Measurements from ENCODE around the gene SPARCL1. TPM values are rescaled to one million over a fixed set of nuclear protein-coding genes. Genes with fewer than 3 reads are reported as not detected.

SPARCL1 gene
- total RNA-seq, 1 donor from 2014 or later: not detected

DNA sequence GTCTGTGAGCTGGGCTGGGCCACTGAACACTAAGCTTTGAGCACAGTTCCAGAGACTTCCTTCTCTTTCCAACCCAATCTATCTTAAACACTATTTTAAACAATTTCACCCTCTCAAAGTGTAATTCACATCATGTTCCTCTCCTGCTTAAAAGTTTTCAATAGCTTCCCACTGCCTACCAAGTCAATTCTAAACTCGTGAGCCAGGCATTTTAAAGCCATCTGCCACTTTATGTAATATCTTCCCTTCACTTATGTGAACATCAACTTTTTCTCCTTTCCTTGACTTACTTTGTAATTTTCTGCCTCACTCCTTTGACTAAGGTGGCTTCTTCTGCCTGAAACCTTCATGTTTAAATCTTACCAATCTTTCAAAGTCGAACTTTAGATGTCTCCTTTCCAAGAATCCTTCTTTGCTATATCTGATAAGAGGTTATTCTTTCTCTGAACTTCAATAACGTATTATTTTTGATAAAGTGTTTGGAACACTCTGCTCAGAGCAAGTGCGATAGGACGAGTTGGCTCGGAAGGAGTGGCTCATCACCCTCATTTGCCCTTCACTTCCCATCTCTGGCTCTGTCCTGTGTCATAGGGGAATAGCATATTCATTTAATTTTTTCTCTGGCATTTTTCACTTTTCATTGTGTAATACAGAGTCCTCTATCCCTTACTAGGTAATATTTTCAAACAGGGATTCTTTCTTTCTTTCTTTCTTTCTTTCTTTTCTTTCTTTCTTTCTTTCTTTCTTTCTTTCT, 13.0 kb upstream of the SPARCL1 start:
- no peak for DNase-seq
- no peak overlapping the region for H3K27ac Mint-ChIP-seq (ENCODE audit: unreplicated experiment)
- H3K27me3 Mint-ChIP-seq (ENCODE audit: unreplicated experiment): no peaks in the 10 kb centered on the region
- no peaks in the 10 kb centered on the region for H3K9me3 Mint-ChIP-seq (ENCODE audit: unreplicated experiment)
- no peak overlapping the region for H3K4me3 Mint-ChIP-seq (ENCODE audit: unreplicated experiment)
- TF ChIP-seq, protein P1, sequence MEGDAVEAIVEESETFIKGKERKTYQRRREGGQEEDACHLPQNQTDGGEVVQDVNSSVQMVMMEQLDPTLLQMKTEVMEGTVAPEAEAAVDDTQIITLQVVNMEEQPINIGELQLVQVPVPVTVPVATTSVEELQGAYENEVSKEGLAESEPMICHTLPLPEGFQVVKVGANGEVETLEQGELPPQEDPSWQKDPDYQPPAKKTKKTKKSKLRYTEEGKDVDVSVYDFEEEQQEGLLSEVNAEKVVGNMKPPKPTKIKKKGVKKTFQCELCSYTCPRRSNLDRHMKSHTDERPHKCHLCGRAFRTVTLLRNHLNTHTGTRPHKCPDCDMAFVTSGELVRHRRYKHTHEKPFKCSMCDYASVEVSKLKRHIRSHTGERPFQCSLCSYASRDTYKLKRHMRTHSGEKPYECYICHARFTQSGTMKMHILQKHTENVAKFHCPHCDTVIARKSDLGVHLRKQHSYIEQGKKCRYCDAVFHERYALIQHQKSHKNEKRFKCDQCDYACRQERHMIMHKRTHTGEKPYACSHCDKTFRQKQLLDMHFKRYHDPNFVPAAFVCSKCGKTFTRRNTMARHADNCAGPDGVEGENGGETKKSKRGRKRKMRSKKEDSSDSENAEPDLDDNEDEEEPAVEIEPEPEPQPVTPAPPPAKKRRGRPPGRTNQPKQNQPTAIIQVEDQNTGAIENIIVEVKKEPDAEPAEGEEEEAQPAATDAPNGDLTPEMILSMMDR (IDR thresholded peaks at IDR 0.05; ENCODE audit: partially characterized antibody, unreplicated experiment): no peak
- no peaks in the 10 kb centered on the region for H3K36me3 Mint-ChIP-seq (ENCODE audit: unreplicated experiment)
- peaks cover 7% of the 10 kb centered on the region for H3K4me1 Mint-ChIP-seq (ENCODE audit: low read depth, unreplicated experiment)

DNA sequence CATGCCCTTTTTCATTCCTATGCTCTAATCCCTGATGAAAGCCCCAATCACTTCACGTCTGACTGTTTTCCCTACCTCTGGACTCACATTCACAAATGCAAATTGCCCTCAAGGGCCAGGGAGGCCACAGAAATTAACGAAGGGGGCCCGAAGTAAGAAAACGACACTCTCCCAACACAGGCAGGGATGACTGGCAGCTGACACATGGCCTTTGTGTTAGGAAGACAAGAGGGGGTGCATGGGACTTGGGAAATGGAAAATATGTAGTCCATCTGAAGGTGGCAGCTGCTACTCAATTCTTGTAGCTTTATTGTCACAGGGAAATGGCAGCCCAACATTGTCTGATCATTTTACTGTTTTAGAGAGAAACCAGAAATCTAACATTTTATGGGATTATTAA, 12.3 kb upstream of the SPARCL1 start:
- TF ChIP-seq, protein P1 (IDR thresholded peaks at IDR 0.05; ENCODE audit: partially characterized antibody, unreplicated experiment): no peak
- no peak overlapping the region for H3K27ac Mint-ChIP-seq (ENCODE audit: unreplicated experiment)
- H3K36me3 Mint-ChIP-seq (ENCODE audit: unreplicated experiment): no peaks in the 10 kb centered on the region
- no peak overlapping the region for H3K4me3 Mint-ChIP-seq (ENCODE audit: unreplicated experiment)
- H3K27me3 Mint-ChIP-seq (ENCODE audit: unreplicated experiment): no peaks in the 10 kb centered on the region
- peaks cover 2% of the 10 kb centered on the region for H3K9me3 Mint-ChIP-seq (ENCODE audit: unreplicated experiment)
- peaks cover 7% of the 10 kb centered on the region for H3K4me1 Mint-ChIP-seq (ENCODE audit: low read depth, unreplicated experiment)
- no peak for DNase-seq

DNA sequence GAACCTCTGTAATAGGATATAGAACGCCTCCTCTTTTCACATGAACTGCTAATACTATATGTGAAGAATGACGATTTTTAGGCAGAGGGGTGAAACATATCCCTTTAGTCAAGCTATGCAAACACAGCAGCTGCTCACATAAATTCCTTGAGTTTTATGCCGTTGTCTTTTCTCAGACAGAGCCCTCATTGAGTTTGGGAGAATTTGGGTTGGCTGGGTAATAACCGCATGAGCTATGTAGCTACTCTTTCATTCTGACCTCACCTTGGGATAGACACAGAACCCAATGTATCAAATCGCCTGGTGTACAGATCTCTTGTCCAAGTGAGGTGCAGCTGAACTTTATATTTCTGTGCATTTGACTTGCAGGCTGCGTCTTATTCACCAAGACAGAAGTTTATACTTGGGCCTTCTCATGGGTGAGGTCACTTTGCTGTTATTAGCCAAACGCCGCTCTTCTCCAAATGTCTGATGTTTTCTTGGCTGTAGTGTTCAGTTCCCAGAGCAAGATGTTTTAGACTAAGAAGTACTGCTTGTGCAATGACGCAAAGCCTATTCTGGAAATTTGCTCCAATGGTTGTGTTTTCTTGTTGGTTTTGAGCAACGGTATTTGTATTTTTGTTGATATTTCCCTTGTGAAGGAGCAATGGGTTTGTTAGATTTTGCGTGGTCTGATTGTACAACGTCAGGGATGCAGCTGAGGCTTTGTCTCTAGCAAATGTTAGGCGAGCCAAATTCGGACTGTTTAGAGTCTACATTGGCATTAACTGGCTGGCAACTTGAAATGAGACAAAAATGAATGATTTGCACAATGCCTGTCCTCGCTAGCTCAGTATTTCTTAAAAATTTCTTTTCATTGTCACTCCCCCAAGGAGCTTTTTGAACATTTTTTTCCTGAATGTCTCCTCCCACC, 11.2 kb upstream of the SPARCL1 start:
- Mint-ChIP-seq H3K27ac (ENCODE audit: unreplicated experiment) (no peak overlapping the region), H3K36me3 (ENCODE audit: unreplicated experiment) (no peaks in the 10 kb centered on the region), H3K9me3 (ENCODE audit: unreplicated experiment) (peaks cover 2% of the 10 kb centered on the region), H3K27me3 (ENCODE audit: unreplicated experiment) (no peaks in the 10 kb centered on the region), H3K4me3 (ENCODE audit: unreplicated experiment) (no peak overlapping the region), H3K4me1 (ENCODE audit: low read depth, unreplicated experiment) (peaks cover 7% of the 10 kb centered on the region)
- TF ChIP-seq, protein P1 (IDR thresholded peaks at IDR 0.05; ENCODE audit: partially characterized antibody, unreplicated experiment): no peak
- no peak for DNase-seq

DNA sequence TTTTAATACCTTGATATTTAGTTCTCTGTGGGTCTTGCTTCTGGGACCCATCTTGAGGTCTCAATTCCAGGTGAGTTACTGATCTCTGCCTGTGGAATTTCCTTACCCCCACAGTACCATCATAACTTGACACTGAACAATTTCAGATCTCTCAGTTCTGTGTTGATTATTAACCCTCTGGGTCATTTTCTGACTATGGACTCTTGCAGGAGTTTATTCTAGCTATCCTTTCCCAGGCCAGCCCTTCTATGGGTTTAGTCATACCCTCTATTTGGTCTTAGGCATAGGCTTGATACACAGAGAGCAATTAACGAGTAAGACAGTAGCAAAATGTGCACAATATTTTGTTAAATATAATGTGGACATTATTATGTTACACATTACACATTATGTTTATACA, 3.7 kb upstream of the SPARCL1 start:
- H3K9me3 Mint-ChIP-seq (ENCODE audit: unreplicated experiment): peaks cover 2% of the 10 kb centered on the region
- DNase-seq: no peak
- TF ChIP-seq, protein P1 (IDR thresholded peaks at IDR 0.05; ENCODE audit: partially characterized antibody, unreplicated experiment): no peak
- no peaks in the 10 kb centered on the region for H3K36me3 Mint-ChIP-seq (ENCODE audit: unreplicated experiment)
- H3K27me3 Mint-ChIP-seq (ENCODE audit: unreplicated experiment): no peaks in the 10 kb centered on the region
- no peak overlapping the region for H3K27ac Mint-ChIP-seq (ENCODE audit: unreplicated experiment)
- peaks cover 15% of the 10 kb centered on the region for H3K4me1 Mint-ChIP-seq (ENCODE audit: low read depth, unreplicated experiment)
- no peak overlapping the region for H3K4me3 Mint-ChIP-seq (ENCODE audit: unreplicated experiment)
